Liver (tissue), 9 donors: ENCODE measurements around the gene CHIC2. TPM values are rescaled to one million over a fixed set of nuclear protein-coding genes. Genes with fewer than 3 reads are reported as not detected.
"Not testable (repeated sequence)": the region's sequence is repeated elsewhere in the genome, so short reads cannot be mapped to it uniquely, and the experiment has no call there.

Experiments used
- DNase-seq: peaks from one replicate; pipeline ENCODE4 v3.0.0-alpha.2; 2017; ENCODE audit warnings: low spot score
- H3K27ac ChIP-seq, 2 donors: one replicate each; pipeline ENCODE4 v1.7.0; 2013; ENCODE audit warnings: inconsistent platforms in 2 of 2, low read length in 2 of 2, control low read depth in 1 of 2, low read depth in 1 of 2, mild to moderate bottlenecking in 1 of 2
- H3K27me3 ChIP-seq, 4 donors: one replicate each; pipeline versions ENCODE4 v1.6.1 to v1.7.0; 2013; ENCODE audit warnings: low read length in 3 of 4, inconsistent platforms in 1 of 4, mild to moderate bottlenecking in 1 of 4, moderate library complexity in 1 of 4; ENCODE audit not compliant: control insufficient read depth in 4 of 4, insufficient read depth in 4 of 4
- H3K36me3 ChIP-seq, 4 donors: one replicate each; pipeline versions ENCODE4 v1.6.1 to v1.7.0; 2013; ENCODE audit warnings: low read length in 3 of 4, mild to moderate bottlenecking in 3 of 4, low read depth in 1 of 4, moderate library complexity in 1 of 4; ENCODE audit not compliant: control insufficient read depth in 4 of 4, insufficient read depth in 3 of 4
- H3K4me1 ChIP-seq, 4 donors: one replicate each; pipeline versions ENCODE4 v1.6.1 to v1.7.0; 2013; ENCODE audit warnings: low read length in 3 of 4, mild to moderate bottlenecking in 3 of 4, moderate library complexity in 1 of 4; ENCODE audit not compliant: control insufficient read depth in 4 of 4, insufficient read depth in 4 of 4
- H3K4me3 ChIP-seq, 3 donors: one replicate each; pipeline versions ENCODE4 v1.6.1 to v1.7.0; 2013; ENCODE audit warnings: low read length in 3 of 3, control low read depth in 1 of 3, low read depth in 1 of 3, mild to moderate bottlenecking in 1 of 3
- H3K9ac ChIP-seq, 2 donors: one replicate each; pipeline ENCODE4 v1.7.0; 2013; ENCODE audit warnings: low read length in 2 of 2, mild to moderate bottlenecking in 2 of 2, moderate library complexity in 2 of 2, control low read depth in 1 of 2, low read depth in 1 of 2
- H3K9me3 ChIP-seq, 4 donors: one replicate each; pipeline versions ENCODE4 v1.6.1 to v1.7.0; 2013; ENCODE audit warnings: low read length in 3 of 4; ENCODE audit not compliant: control insufficient read depth in 4 of 4
- EGR1 ChIP-seq, 2 donors: IDR thresholded peaks; 2 replicates each; pipeline ENCODE4 v1.6.1; 2016 to 2018; ENCODE audit warnings: antibody characterized with exemption in 2 of 2, low read depth in 2 of 2
- FOXA1 ChIP-seq: IDR thresholded peaks from 2 replicates; pipeline ENCODE4 v1.6.1; 2016; ENCODE audit warnings: antibody characterized with exemption
- FOXA2 ChIP-seq: IDR thresholded peaks from 2 replicates; pipeline ENCODE4 v1.6.1; 2016; ENCODE audit warnings: antibody characterized with exemption
- GABPA ChIP-seq, 2 donors: IDR thresholded peaks in 1 of 2; conservative IDR thresholded peaks in 1 of 2; 2 replicates each; pipeline ENCODE4 v1.6.1; 2016; ENCODE audit warnings: antibody characterized with exemption in 2 of 2, mild to moderate bottlenecking in 1 of 2, moderate library complexity in 1 of 2
- HNF4A ChIP-seq, 2 donors: conservative IDR thresholded peaks; 2 replicates each; pipeline ENCODE4 v1.6.1; 2016; ENCODE audit warnings: antibody characterized with exemption in 2 of 2, mild to moderate bottlenecking in 2 of 2
- HNF4G ChIP-seq: IDR thresholded peaks from 2 replicates; pipeline ENCODE4 v1.6.1; 2016; ENCODE audit warnings: antibody characterized with exemption
- JUND ChIP-seq, 2 donors: IDR thresholded peaks; 2 replicates each; pipeline ENCODE4 v1.6.1; 2016; ENCODE audit warnings: antibody characterized with exemption in 2 of 2
- MAX ChIP-seq: IDR thresholded peaks from 2 replicates; pipeline ENCODE4 v1.6.1; 2016; ENCODE audit warnings: antibody characterized with exemption
- NR2F2 ChIP-seq: IDR thresholded peaks from 2 replicates; pipeline ENCODE4 v1.6.1; 2016; ENCODE audit warnings: antibody characterized with exemption
- REST ChIP-seq: IDR thresholded peaks from 2 replicates; pipeline ENCODE4 v1.6.1; 2016; ENCODE audit warnings: antibody characterized with exemption, mild to moderate bottlenecking
- RXRA ChIP-seq, 2 donors: IDR thresholded peaks; 2 replicates each; pipeline ENCODE4 v1.6.1; 2017 to 2018; ENCODE audit warnings: antibody characterized with exemption in 2 of 2, mild to moderate bottlenecking in 1 of 2
- SP1 ChIP-seq: IDR thresholded peaks from 2 replicates; pipeline ENCODE4 v1.6.1; 2018; ENCODE audit warnings: antibody characterized with exemption, mild to moderate bottlenecking
- TAF1 ChIP-seq: conservative IDR thresholded peaks from 2 replicates; pipeline ENCODE4 v1.6.1; 2016; ENCODE audit warnings: antibody characterized with exemption, mild to moderate bottlenecking
- YY1 ChIP-seq: IDR thresholded peaks from 2 replicates; pipeline ENCODE4 v1.6.1; 2016; ENCODE audit warnings: antibody characterized with exemption, mild to moderate bottlenecking
- WGBS: extraction: QIAGEN DNeasy Blood & Tissue Kit; methylation state at CpG from one replicate; pipeline ENCODE4 v1.1.7; 2013; 5-methylcytosine and 5-hydroxymethylcytosine counted together
- polyA plus RNA-seq, 2 donors: library from polyadenylated mRNA; stranded (reverse) in 1 of 2; unstranded in 1 of 2; fragments of 200-250 nt in 1 of 2; fragments of >200 nt in 1 of 2; fragmentation: Nextera tagmentation in 1 of 2; extraction: Ambion mirVana in 1 of 2; gene quantifications; one replicate each; pipeline versions ENCODE4 v1.2.1 to v1.2.3, GENCODE V29; 2013 to 2015
- total RNA-seq, 2 donors: library from RNA; depleted of rRNA; stranded (reverse); fragments of >200 nt; gene quantifications; one replicate each; pipeline ENCODE4 v1.2.3, GENCODE V29; 2014
- TF ChIP-seq, protein P1 (sequence below): IDR thresholded peaks from 2 replicates; pipeline ENCODE4 v1.6.1; 2016; ENCODE audit warnings: antibody characterized with exemption
- TF ChIP-seq, protein P2 (sequence below): IDR thresholded peaks from 2 replicates; pipeline ENCODE4 v1.6.1; 2016; ENCODE audit warnings: antibody characterized with exemption
- donor health status: healthy.
- donor health status: healthy.
- donor health status: healthy.
- donor health status: healthy.
- donor health status: healthy.

CHIC2 gene
- total and polyA plus RNA-seq, 4 donors = 9.3 to 26.2 (median 18.4) TPM

- H3K4me1 ChIP-seq = peaks cover 8 to 63% (median 42%) of the 10 kb centered on the region in 4 donors
- TF ChIP-seq REST = no peak
- TF ChIP-seq, protein P1, sequence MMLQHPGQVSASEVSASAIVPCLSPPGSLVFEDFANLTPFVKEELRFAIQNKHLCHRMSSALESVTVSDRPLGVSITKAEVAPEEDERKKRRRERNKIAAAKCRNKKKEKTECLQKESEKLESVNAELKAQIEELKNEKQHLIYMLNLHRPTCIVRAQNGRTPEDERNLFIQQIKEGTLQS = no peak
- no peak for TF ChIP-seq GABPA (IDR thresholded peaks at IDR 0.05 in 1 of 2, conservative IDR thresholded peaks at IDR 0.05 in 1 of 2)
- no peak for TF ChIP-seq FOXA2
- TF ChIP-seq SP1 = no peak
- TF ChIP-seq EGR1 (IDR thresholded peaks at IDR 0.05; ENCODE audit: low read depth in 2 of 2) = no peak
- TF ChIP-seq, protein P2, sequence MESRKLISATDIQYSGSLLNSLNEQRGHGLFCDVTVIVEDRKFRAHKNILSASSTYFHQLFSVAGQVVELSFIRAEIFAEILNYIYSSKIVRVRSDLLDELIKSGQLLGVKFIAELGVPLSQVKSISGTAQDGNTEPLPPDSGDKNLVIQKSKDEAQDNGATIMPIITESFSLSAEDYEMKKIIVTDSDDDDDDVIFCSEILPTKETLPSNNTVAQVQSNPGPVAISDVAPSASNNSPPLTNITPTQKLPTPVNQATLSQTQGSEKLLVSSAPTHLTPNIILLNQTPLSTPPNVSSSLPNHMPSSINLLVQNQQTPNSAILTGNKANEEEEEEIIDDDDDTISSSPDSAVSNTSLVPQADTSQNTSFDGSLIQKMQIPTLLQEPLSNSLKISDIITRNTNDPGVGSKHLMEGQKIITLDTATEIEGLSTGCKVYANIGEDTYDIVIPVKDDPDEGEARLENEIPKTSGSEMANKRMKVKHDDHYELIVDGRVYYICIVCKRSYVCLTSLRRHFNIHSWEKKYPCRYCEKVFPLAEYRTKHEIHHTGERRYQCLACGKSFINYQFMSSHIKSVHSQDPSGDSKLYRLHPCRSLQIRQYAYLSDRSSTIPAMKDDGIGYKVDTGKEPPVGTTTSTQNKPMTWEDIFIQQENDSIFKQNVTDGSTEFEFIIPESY = no peak
- TF ChIP-seq JUND (IDR thresholded peaks at IDR 0.05) = no peak
- TF ChIP-seq FOXA1 = no peak
- no peak for TF ChIP-seq HNF4G
- no peak for TF ChIP-seq TAF1
- TF ChIP-seq YY1 = no peak
- no peak for TF ChIP-seq MAX
- TF ChIP-seq NR2F2 = no peak
- no peak for TF ChIP-seq RXRA (IDR thresholded peaks at IDR 0.05)
- TF ChIP-seq HNF4A (conservative IDR thresholded peaks at IDR 0.05) = no peak
- no peaks in the 10 kb centered on the region for H3K36me3 ChIP-seq
- H3K27ac ChIP-seq = no peak overlapping the region
- no peak overlapping the region for H3K9ac ChIP-seq
- no peak overlapping the region for H3K4me3 ChIP-seq
- DNase-seq = no peak
- H3K9me3 ChIP-seq = no peaks in the 10 kb centered on the region
- no peaks in the 10 kb centered on the region for H3K27me3 ChIP-seq
- WGBS = 96% methylated on average over 2 of the region's 2 CpGs
Measured at GRCh38 chr4:54054501-54054900, 9.9 kb downstream of the CHIC2 start.

- H3K27me3 ChIP-seq, H3K9ac ChIP-seq, H3K4me3 ChIP-seq, DNase-seq, H3K9me3 ChIP-seq, H3K36me3 ChIP-seq: not testable (repeated sequence)
- 42% methylated on average over 5 of the region's 5 CpGs for WGBS
- peak overlapping the region in 1 of 2 donors; percentile 25 for H3K27ac ChIP-seq
- peaks cover 5 to 61% (median 40%) of the 10 kb centered on the region in 4 donors for H3K4me1 ChIP-seq
- TF ChIP-seq RXRA (IDR thresholded peaks at IDR 0.05) (peak; percentile 58 to 69), HNF4A (conservative IDR thresholded peaks at IDR 0.05) (peak in 1 of 2 donors; percentile 24), SP1 (peak; percentile 59)
- TF ChIP-seq, protein P1 = peak; percentile 64
Measured at GRCh38 chr4:54053322-54053721, 11.1 kb downstream of the CHIC2 start.
